ENCODE results near the gene NDUFS3. TPM values are rescaled to one million over a fixed set of nuclear protein-coding genes. Genes with fewer than 3 reads are reported as not detected.

NDUFS3 gene
- total RNA-seq, 2 donors from 2014 or later: 69.6 to 77.7 TPM

DNA sequence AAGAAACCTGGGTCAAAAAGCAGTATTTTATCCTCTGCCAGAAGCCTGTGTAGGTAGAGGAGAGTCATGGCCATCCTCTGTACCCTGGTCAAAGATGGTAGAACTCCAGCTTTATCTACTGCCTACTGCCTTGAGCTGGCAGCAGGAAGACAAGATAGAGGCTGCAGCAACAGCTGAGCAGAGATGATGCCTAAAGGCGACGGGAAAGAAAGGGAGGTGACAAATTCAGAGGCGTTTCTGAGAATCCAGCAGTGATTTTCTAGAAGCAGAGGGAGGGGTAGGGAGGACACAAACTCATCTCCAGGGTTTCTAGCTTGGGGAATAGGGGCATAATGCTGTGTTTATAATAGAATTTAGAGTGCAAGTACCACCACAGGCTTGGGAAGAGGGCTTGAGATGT, 30.8 kb downstream of the NDUFS3 start:
- Histone ChIP-seq H3K4me3 (no peak overlapping the region), H3K9me3 (no peaks in the 10 kb centered on the region), H3K36me3 (no peaks in the 10 kb centered on the region), H3K27ac (no peak overlapping the region), H3K4me1 (replicated peaks) (no peaks in the 10 kb centered on the region), H3K27me3 (replicated peaks; ENCODE audit: insufficient read depth) (no peaks in the 10 kb centered on the region)
- DNase-seq (ENCODE audit: low spot score): no peak
- intact Hi-C loops (cut with DNase I): no loop called here
- 72% methylated on average over 3 of the region's 3 CpGs for WGBS
- TF ChIP-seq, protein P1, sequence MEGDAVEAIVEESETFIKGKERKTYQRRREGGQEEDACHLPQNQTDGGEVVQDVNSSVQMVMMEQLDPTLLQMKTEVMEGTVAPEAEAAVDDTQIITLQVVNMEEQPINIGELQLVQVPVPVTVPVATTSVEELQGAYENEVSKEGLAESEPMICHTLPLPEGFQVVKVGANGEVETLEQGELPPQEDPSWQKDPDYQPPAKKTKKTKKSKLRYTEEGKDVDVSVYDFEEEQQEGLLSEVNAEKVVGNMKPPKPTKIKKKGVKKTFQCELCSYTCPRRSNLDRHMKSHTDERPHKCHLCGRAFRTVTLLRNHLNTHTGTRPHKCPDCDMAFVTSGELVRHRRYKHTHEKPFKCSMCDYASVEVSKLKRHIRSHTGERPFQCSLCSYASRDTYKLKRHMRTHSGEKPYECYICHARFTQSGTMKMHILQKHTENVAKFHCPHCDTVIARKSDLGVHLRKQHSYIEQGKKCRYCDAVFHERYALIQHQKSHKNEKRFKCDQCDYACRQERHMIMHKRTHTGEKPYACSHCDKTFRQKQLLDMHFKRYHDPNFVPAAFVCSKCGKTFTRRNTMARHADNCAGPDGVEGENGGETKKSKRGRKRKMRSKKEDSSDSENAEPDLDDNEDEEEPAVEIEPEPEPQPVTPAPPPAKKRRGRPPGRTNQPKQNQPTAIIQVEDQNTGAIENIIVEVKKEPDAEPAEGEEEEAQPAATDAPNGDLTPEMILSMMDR (IDR thresholded peaks at IDR 0.05): no peak
- TF ChIP-seq POLR2AphosphoS5 (IDR thresholded peaks at IDR 0.05) (no peak), POLR2A (IDR thresholded peaks at IDR 0.05) (no peak)

DNA sequence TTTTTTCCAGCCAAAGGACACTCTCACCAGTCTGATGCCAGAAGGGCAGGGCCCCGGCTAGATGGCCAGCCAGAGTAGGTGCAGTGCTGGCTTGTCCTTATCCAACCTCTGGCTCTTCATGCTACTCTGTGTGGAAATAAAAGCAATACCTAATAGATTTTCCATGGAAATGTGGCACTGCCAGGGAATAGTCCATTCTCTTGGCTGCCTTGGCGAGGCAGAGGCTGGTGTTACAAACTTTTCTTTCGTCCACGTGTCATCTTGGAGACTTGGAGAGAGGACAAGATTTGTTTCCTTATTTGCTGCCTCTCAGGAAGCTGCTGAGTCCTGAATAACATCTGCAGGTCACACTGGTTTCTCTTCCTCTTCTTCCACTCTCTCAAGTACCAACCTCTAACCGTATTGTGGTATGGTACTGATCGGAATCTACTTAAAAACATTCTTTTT, 32.5 kb downstream of the NDUFS3 start:
- no peak overlapping the region for H3K27ac ChIP-seq
- H3K27me3 ChIP-seq (replicated peaks; ENCODE audit: insufficient read depth): no peaks in the 10 kb centered on the region
- no peaks in the 10 kb centered on the region for H3K9me3 ChIP-seq
- no peaks in the 10 kb centered on the region for H3K36me3 ChIP-seq
- WGBS: 66% methylated on average over 6 of the region's 6 CpGs
- no peak for DNase-seq (ENCODE audit: low spot score)
- intact Hi-C loops (cut with DNase I): no loop called here
- H3K4me3 ChIP-seq: no peak overlapping the region
- no peaks in the 10 kb centered on the region for H3K4me1 ChIP-seq (replicated peaks)
- TF ChIP-seq POLR2A (IDR thresholded peaks at IDR 0.05): no peak
- TF ChIP-seq, protein P1 (IDR thresholded peaks at IDR 0.05): no peak
- TF ChIP-seq POLR2AphosphoS5 (IDR thresholded peaks at IDR 0.05): no peak

DNA sequence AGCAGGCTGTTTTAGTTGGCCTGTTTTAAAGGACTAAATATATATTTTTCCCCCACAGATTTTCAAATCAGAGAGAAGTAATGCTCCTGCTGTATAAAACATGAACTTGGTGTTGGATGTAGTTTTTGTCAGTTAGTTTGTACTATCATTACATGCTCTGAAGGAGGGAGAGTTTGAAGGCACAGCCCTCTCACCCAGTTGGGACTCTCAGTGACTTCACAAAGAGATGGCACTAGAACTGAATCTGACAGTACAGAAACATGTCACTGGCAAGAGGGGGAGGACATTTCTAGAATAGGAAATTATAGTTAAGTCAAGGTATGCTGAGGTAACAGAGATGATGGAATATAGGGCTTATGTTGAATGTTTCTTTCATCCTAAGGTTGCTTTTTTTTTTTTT, 36.4 kb downstream of the NDUFS3 start:
- DNase-seq (ENCODE audit: low spot score): no peak
- Histone ChIP-seq H3K27ac (no peak overlapping the region), H3K4me1 (replicated peaks) (no peaks in the 10 kb centered on the region), H3K27me3 (replicated peaks; ENCODE audit: insufficient read depth) (no peaks in the 10 kb centered on the region), H3K4me3 (no peak overlapping the region), H3K36me3 (no peaks in the 10 kb centered on the region), H3K9me3 (no peaks in the 10 kb centered on the region)
- intact Hi-C loops (cut with DNase I): no loop called here
- TF ChIP-seq, protein P1 (IDR thresholded peaks at IDR 0.05): no peak
- TF ChIP-seq POLR2A (IDR thresholded peaks at IDR 0.05) (no peak), POLR2AphosphoS5 (IDR thresholded peaks at IDR 0.05) (no peak)

DNA sequence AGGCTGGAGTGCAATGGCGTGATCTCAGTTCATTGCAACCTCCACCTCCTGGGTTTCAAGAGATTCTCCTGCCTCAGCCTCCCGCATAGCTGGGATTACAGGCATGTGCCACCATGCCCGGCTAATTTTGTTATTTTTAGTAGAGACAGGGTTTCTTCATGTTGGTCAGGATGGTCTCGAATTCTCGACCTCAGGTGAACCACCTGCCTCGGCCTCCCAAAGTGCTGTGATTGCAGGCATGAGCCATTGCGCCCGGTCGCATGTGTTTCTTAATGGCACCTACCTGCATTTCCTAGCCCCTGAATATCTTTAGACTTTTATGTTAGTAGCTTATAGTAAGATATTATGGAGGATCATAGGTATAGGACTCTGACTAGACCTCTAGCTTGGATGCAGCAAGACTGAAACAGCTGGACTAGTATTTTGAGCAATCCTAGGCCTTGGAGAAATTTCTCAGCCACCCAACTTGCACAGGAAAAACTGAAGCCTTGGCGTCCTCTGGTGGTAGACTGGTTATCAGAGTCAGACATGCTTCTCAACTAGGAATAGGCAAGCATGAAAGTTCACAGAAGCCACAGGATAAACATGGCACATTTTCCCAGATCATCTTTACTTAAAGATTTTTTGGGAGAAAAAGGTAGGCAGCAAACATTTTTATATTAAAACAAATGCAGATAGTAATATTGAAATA, 38.0 kb downstream of the NDUFS3 start:
- Histone ChIP-seq H3K4me1 (replicated peaks) (no peaks in the 10 kb centered on the region), H3K27ac (no peak overlapping the region), H3K9me3 (no peaks in the 10 kb centered on the region), H3K27me3 (replicated peaks; ENCODE audit: insufficient read depth) (no peaks in the 10 kb centered on the region), H3K36me3 (no peaks in the 10 kb centered on the region), H3K4me3 (no peak overlapping the region)
- intact Hi-C loops (cut with DNase I): no loop called here
- TF ChIP-seq, protein P1 (IDR thresholded peaks at IDR 0.05): peak in 2 of 4 experiments; percentile 41 to 45
- no peak for TF ChIP-seq POLR2AphosphoS5 (IDR thresholded peaks at IDR 0.05)
- 84% methylated on average over 10 of the region's 10 CpGs for WGBS
- DNase-seq (ENCODE audit: low spot score): no peak

DNA sequence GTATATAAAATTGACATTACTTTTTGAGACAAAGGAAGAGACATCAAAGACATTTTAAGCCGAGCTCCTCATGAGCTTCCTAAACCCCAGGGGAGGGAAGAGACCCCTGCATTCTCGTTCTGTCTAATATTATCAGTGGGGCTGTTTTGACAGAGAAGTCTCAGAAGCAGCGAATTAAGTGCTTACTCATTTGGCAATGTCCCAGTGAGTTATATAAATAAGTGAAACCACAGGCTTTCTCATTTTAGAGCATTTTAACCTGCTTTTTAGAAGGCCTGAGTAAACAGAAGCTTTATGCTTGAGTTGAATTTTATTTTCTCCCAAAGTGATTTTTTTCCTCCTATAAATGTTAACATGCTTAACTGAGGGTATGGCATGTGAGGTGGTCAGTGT, 38.5 kb downstream of the NDUFS3 start:
- no peak overlapping the region for H3K27ac ChIP-seq
- H3K4me1 ChIP-seq (replicated peaks): no peaks in the 10 kb centered on the region
- H3K27me3 ChIP-seq (replicated peaks; ENCODE audit: insufficient read depth): no peaks in the 10 kb centered on the region
- H3K9me3 ChIP-seq: no peaks in the 10 kb centered on the region
- H3K4me3 ChIP-seq: no peak overlapping the region
- intact Hi-C loops (cut with DNase I): no loop called here
- TF ChIP-seq POLR2A (IDR thresholded peaks at IDR 0.05): no peak
- no peak for TF ChIP-seq POLR2AphosphoS5 (IDR thresholded peaks at IDR 0.05)
- TF ChIP-seq, protein P1 (IDR thresholded peaks at IDR 0.05): no peak
- 38% methylated on average over 3 of the region's 3 CpGs for WGBS
- no peak for DNase-seq (ENCODE audit: low spot score)
- H3K36me3 ChIP-seq: no peaks in the 10 kb centered on the region
